Measurements from ENCODE around the gene MSI2.

The MSI2 gene

GRCh38 chr17:57625511-57625910, 369.2 kb downstream of the MSI2 start:
- TF ChIP-seq CTCF (IDR thresholded peaks at IDR 0.05; ENCODE audit: insufficient read depth, low read depth, low read length, missing control alignments), result no peak
- H3K4me3 ChIP-seq (ENCODE audit: low read length), result no peak overlapping the region
- DNase-seq (ENCODE audit: low read depth), result no peak

- TF ChIP-seq CTCF (IDR thresholded peaks at IDR 0.05; ENCODE audit: insufficient read depth, low read depth, low read length, missing control alignments), result no peak
- no peak for DNase-seq (ENCODE audit: low read depth)
- H3K4me3 ChIP-seq (ENCODE audit: low read length), result no peak overlapping the region
These were observed 369.6 kb downstream of the MSI2 start for GRCh38 chr17:57625957-57626356.

GRCh38 chr17:57626520-57627210, 370.3 kb downstream of the MSI2 start:
- H3K4me3 ChIP-seq (ENCODE audit: low read length), result no peak overlapping the region
- TF ChIP-seq CTCF (IDR thresholded peaks at IDR 0.05; ENCODE audit: insufficient read depth, low read depth, low read length, missing control alignments), result no peak
- no peak for DNase-seq (ENCODE audit: low read depth)

- H3K4me3 ChIP-seq (ENCODE audit: low read length), result no peak overlapping the region
- no peak for TF ChIP-seq CTCF (IDR thresholded peaks at IDR 0.05; ENCODE audit: insufficient read depth, low read depth, low read length, missing control alignments)
- no peak for DNase-seq (ENCODE audit: low read depth)
These were observed 371.3 kb downstream of the MSI2 start for GRCh38 chr17:57627591-57627990.

GRCh38 chr17:57628421-57628820, 372.1 kb downstream of the MSI2 start:
- TF ChIP-seq CTCF (IDR thresholded peaks at IDR 0.05; ENCODE audit: insufficient read depth, low read depth, low read length, missing control alignments), result no peak
- H3K4me3 ChIP-seq (ENCODE audit: low read length), result no peak overlapping the region
- DNase-seq (ENCODE audit: low read depth), result no peak

GRCh38 chr17:57629470-57629869, 373.1 kb downstream of the MSI2 start:
- TF ChIP-seq CTCF (IDR thresholded peaks at IDR 0.05; ENCODE audit: insufficient read depth, low read depth, low read length, missing control alignments), result no peak
- DNase-seq (ENCODE audit: low read depth), result no peak
- H3K4me3 ChIP-seq (ENCODE audit: low read length), result no peak overlapping the region

- TF ChIP-seq CTCF (IDR thresholded peaks at IDR 0.05; ENCODE audit: insufficient read depth, low read depth, low read length, missing control alignments), result no peak
- H3K4me3 ChIP-seq (ENCODE audit: low read length), result no peak overlapping the region
- DNase-seq (ENCODE audit: low read depth), result no peak
These were observed 373.6 kb downstream of the MSI2 start for GRCh38 chr17:57629886-57630285.

Data from epithelial cell of esophagus (primary cell).